ENCODE measurements around the gene PARD3B. TPM values are rescaled to one million over a fixed set of nuclear protein-coding genes. Genes with fewer than 3 reads are reported as not detected.

Gene PARD3B
- total RNA-seq, 1 experiment from 2014 or later = 2.0 TPM

DNA sequence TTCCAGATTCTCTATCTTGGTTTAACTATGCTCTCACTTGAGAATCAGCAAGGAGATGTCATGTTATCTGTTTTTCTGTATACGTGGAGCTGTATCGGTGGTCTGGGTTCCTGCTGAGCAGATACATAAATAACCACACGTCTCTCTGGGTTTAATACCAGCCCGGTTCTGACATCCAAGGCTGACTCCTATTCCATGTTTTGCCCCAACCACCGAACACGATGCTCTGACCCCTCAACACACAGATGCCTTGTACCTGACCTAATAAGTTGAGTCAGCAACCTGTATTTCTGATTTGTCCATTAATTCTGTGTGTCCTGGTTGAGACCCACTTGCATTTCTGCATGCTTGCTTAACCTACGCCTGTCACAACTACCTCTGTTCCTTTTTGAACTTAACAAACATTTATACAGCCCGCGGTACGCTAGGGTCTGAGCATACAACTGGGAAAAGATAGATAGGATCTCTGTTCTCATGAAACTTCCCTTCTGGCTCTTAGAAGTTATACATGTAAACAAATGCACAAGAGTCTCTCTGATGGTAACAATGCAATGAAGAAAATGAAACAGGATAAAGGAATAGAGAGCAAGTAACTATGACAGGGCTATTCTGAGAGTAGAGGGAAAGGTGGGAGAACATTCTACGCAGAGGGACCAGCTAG is 480.4 kb downstream of the PARD3B start:
- no TSS peak for BruUV-seq (replicated peaks)
- ChIA-PET RAD21 (ENCODE audit: low non-redundant PET in 1 of 2, low total read pairs in 2 of 2, uncharacterized antibody in 2 of 2, unreplicated experiment in 2 of 2) (no interaction called here), CTCF (no interaction called here), POLR2A (no interaction called here)
- Histone ChIP-seq H3K79me2 (ENCODE audit: insufficient read depth, low read length) (no peaks in the 10 kb centered on the region), H3K9me2 (ENCODE audit: insufficient read depth) (no peaks in the 10 kb centered on the region), H3K9me3 (ENCODE audit: control insufficient read depth in 1 of 2, insufficient read depth in 1 of 2, low read depth in 1 of 2, low read length in 2 of 2) (no peaks in the 10 kb centered on the region), H4K20me1 (ENCODE audit: insufficient read depth) (no peaks in the 10 kb centered on the region; the same call in 1 of the 2 replicates), H2AFZ (ENCODE audit: low read depth, low read length, poor library complexity, severe bottlenecking) (no peak overlapping the region), H3K4me2 (ENCODE audit: low read length) (no peak overlapping the region), H3K4me3 (replicated peaks in 1 of 2; ENCODE audit: low read depth in 1 of 2, low read length in 2 of 2) (no peak overlapping the region), H3K36me3 (ENCODE audit: control insufficient read depth in 1 of 2, insufficient read depth in 2 of 2, low read length in 2 of 2) (no peaks in the 10 kb centered on the region), H3K9ac (ENCODE audit: low read length) (no peak overlapping the region), H3K27me3 (ENCODE audit: insufficient read depth, low read length) (no peaks in the 10 kb centered on the region), H3K27ac (ENCODE audit: low read depth, low read length) (no peak overlapping the region), H3K4me1 (ENCODE audit: control insufficient read depth in 1 of 2, insufficient read depth in 2 of 2, low read length in 2 of 2) (peaks cover 0 to 7% of the 10 kb centered on the region in 2 experiments; a peak in 1 of 4 replicates)
- intact Hi-C loops (cut with micrococcal nuclease) = no loop called here
- ATAC-seq = no peak
- TF ChIP-seq SP1 (IDR thresholded peaks at IDR 0.05; ENCODE audit: low read depth) (no peak), TCF7L2 (IDR thresholded peaks at IDR 0.05; ENCODE audit: borderline replicate concordance, extremely low read depth, insufficient read depth, insufficient read length) (no peak), POLR2A (IDR thresholded peaks at IDR 0.05; ENCODE audit: borderline replicate concordance, extremely low read depth, insufficient read depth, insufficient read length) (no peak), FOSL1 (IDR thresholded peaks at IDR 0.05; ENCODE audit: low read depth) (no peak), SRF (IDR thresholded peaks at IDR 0.05; ENCODE audit: low read depth) (no peak), EZH2 (IDR thresholded peaks at IDR 0.05) (no peak), EGR1 (IDR thresholded peaks at IDR 0.05; ENCODE audit: low read depth) (no peak), JUND (IDR thresholded peaks at IDR 0.05) (no peak), CBX3 (IDR thresholded peaks at IDR 0.05; ENCODE audit: low read depth) (no peak), ZFX (IDR thresholded peaks at IDR 0.05) (no peak), YY1 (IDR thresholded peaks at IDR 0.05; ENCODE audit: extremely low read depth, insufficient replicate concordance, low read depth, low read length) (no peak), ZNF274 (IDR thresholded peaks at IDR 0.05; ENCODE audit: low read depth, low read length) (no peak), CEBPB (IDR thresholded peaks at IDR 0.05; ENCODE audit: low read depth) (no peak), ELF1 (IDR thresholded peaks at IDR 0.05; ENCODE audit: borderline replicate concordance, low read depth) (no peak), SIN3A (IDR thresholded peaks at IDR 0.05; ENCODE audit: low read depth) (no peak)
- TF ChIP-seq, protein P1, sequence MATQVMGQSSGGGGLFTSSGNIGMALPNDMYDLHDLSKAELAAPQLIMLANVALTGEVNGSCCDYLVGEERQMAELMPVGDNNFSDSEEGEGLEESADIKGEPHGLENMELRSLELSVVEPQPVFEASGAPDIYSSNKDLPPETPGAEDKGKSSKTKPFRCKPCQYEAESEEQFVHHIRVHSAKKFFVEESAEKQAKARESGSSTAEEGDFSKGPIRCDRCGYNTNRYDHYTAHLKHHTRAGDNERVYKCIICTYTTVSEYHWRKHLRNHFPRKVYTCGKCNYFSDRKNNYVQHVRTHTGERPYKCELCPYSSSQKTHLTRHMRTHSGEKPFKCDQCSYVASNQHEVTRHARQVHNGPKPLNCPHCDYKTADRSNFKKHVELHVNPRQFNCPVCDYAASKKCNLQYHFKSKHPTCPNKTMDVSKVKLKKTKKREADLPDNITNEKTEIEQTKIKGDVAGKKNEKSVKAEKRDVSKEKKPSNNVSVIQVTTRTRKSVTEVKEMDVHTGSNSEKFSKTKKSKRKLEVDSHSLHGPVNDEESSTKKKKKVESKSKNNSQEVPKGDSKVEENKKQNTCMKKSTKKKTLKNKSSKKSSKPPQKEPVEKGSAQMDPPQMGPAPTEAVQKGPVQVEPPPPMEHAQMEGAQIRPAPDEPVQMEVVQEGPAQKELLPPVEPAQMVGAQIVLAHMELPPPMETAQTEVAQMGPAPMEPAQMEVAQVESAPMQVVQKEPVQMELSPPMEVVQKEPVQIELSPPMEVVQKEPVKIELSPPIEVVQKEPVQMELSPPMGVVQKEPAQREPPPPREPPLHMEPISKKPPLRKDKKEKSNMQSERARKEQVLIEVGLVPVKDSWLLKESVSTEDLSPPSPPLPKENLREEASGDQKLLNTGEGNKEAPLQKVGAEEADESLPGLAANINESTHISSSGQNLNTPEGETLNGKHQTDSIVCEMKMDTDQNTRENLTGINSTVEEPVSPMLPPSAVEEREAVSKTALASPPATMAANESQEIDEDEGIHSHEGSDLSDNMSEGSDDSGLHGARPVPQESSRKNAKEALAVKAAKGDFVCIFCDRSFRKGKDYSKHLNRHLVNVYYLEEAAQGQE (IDR thresholded peaks at IDR 0.05; ENCODE audit: low read depth) = no peak
- TF ChIP-seq, protein P2, sequence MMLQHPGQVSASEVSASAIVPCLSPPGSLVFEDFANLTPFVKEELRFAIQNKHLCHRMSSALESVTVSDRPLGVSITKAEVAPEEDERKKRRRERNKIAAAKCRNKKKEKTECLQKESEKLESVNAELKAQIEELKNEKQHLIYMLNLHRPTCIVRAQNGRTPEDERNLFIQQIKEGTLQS (IDR thresholded peaks at IDR 0.05) = no peak
- TF ChIP-seq, protein P3, sequence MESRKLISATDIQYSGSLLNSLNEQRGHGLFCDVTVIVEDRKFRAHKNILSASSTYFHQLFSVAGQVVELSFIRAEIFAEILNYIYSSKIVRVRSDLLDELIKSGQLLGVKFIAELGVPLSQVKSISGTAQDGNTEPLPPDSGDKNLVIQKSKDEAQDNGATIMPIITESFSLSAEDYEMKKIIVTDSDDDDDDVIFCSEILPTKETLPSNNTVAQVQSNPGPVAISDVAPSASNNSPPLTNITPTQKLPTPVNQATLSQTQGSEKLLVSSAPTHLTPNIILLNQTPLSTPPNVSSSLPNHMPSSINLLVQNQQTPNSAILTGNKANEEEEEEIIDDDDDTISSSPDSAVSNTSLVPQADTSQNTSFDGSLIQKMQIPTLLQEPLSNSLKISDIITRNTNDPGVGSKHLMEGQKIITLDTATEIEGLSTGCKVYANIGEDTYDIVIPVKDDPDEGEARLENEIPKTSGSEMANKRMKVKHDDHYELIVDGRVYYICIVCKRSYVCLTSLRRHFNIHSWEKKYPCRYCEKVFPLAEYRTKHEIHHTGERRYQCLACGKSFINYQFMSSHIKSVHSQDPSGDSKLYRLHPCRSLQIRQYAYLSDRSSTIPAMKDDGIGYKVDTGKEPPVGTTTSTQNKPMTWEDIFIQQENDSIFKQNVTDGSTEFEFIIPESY (IDR thresholded peaks at IDR 0.05; ENCODE audit: extremely low read depth, insufficient replicate concordance, low read length) = no peak
- DNase-seq (ENCODE audit: low read depth, low spot score) = no peak
